Stimulated activated CD8-positive, alpha-beta memory T cell treated with anti-CD3 and anti-CD28 coated beads, Interleukin-12 subunit alpha, Interleukin-12 subunit beta, amount 100 ng/mL, for 24 hours (primary cell): ENCODE measurements around the gene SPATA16.
"Not testable (repeated sequence)": the region's sequence is repeated elsewhere in the genome, so short reads cannot be mapped to it uniquely, and the experiment has no call there.

ENCODE experiments used
- DNase-seq: peaks from one replicate; pipeline ENCODE4 v3.0.0-alpha.2; 2020; ENCODE audit errors: extremely low read depth

SPATA16 gene, protein sequence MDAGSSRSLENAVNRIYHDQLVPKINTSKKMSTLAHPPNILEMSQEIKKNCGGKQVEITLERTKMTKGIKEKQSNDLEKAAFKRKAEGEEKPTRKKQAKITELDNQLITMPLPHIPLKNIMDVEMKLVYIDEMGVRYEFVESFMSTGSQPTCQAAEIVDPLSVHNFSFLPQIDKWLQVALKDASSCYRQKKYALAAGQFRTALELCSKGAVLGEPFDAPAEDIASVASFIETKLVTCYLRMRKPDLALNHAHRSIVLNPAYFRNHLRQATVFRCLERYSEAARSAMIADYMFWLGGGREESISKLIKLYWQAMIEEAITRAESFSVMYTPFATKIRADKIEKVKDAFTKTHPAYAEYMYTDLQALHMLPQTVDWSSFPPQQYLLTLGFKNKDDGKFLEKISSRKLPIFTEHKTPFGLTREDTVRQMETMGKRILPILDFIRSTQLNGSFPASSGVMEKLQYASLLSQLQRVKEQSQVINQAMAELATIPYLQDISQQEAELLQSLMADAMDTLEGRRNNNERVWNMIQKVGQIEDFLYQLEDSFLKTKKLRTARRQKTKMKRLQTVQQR

DNA sequence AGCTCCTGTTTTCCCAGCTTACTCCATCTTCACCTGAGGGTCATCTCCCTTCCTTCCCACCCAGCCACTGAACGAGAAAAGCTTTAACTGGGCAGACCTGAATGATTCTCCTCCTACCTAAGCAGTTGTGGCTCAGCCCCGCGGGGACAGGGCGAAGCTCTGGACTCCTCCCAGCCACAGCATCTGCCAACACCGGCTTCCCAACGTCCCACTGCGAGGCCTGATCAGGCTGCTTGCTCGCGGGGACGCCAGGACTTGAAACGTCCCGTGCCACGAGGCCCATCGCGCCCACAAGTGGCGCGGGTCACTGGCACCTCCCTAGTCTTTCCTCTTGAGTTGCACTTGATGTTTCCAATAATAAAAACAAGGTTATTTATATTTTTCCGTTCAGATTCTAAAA, at the start of gene SPATA16:
TSS of gene SPATA16 (minus strand) at position 250 of the 400 bp plus-strand sequence. CDS start 23,504 bp downstream, outside the sequence.
- DNase-seq = no peak

DNA sequence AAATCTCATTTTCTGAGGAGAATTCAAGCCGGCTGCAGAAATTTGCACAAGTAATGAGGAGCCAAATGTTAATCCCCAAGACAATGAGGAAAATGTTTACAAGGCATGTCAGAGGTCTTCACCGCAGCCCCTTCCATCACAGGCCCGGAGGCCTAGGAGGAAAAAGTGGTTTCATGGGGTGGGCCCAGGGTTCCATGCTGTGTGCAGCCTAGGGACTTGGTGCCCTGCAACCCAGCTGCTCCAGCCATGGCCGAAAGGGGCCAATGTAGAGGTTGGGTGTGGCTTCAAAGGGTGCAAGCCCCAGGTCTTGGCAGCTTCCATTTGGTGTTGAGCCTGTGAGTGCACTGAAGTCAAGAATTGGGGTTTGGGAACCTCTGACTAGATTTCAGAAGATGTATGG, 42.0 kb upstream of the SPATA16 start:
- not testable (repeated sequence) for DNase-seq

DNA sequence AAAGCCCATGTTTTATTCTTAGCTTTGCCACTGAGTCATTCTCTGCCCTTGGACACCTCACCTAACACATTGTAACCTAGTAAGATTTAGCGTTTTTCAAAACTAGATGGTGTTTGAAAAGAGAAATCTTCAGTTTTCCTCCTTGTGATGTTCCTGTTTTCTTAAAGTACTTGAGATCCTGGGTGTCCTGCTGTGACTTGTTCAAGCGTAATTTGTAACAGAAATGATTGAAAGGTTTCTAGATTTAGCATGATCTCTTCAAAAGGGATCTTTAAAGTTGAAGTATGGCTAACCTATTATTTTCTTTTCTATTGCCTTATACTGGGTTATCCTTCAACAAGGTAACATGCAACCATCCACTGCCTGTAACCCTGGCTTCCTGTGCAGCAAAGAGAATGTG, 32.6 kb upstream of the SPATA16 start:
- no peak for DNase-seq

DNA sequence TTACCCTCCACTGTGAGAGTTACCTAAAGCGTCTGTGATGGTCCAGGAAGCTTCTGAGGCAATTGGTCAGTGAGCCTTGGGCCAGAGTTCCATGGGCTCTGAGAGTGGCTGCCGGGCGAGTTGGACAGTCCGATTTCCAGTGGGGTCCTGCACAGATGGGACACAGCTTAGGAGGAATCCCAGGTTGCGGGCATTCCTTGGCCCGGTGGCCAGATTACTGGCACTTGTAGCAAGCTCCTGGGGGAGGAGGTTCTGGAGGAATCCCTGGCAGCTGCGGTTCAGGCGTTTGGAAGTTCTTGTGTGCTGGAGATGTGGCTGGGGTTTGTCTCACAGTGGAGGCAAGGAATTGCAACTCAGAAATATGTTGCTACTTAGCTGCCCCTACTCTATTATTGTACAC, 18.1 kb upstream of the SPATA16 start:
- not testable (repeated sequence) for DNase-seq

DNA sequence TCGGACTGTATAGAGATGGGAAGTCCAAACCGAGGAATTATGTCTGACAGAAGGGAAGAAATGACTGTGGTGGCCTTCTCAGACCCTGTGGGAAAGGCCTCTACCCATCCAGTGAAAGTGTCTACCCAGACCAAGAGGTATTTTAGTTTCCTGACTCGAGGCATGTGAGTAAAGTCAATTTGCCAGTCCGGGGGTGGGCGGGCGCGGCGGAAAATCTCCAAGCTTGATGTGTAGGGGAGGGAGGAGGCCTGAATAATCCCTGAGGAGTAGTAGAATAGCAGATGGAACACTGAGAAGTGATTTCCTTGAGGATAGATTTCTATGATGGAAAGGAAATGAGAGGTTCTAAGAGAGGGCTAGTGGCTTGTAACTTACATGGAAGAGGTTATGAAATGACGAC, 15.5 kb upstream of the SPATA16 start:
- DNase-seq = not testable (repeated sequence)

DNA sequence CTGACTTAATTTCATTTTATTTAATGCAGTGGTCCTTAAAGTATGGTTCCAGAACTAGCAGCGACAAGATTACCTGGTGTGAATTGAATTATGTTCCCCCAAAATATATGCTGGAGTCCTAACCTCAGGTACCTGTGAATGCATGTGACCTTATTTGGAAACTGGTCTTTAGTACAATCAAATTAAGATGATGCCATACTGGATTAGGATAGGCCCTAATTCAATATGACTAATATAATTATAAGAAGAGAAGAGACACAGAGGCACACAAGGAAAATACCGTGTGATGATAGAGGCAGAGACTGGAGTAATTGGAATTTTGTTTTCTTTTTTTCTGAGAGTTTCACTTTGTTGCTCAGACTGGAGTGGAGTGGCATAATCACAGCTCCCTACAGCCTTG, 12.6 kb upstream of the SPATA16 start:
- DNase-seq = no peak

DNA sequence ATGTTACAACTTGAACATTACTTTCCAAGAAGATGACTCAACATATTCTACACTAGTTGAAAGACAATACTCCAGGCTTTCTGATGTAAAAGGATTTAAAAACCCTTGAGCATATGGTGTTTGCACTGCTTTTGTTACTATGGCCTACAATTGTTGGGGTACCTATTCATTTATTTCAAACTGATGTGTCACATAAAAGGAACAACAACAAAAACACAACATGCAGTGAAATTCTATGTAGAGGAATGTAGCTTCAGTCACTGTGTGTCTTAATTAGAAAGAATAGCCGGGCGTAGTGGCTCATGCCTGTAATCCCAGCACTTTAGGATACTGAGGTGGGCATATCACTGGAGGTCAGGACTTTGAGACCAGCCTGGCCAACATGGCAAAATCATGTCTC, 1.6 kb downstream of the SPATA16 start:
- no peak for DNase-seq

DNA sequence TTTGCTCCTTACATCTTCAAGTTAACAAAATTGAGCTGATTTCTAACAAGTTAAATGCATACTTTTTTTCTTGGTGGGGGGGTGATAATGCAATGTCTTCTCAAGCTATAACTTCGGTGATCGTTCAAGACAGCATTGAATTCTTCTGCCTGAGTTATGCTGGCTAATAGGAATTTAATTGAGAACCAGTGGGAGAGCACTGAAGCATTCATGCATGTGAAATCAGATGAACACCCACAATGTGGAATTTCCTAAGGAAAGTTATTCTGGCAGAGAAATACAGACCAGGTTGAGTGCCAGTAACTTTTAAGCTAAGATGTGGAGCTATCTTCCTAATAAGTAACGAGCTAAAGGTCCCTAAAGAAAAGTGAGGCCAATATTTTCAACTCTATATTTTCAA, 3.0 kb downstream of the SPATA16 start:
- DNase-seq = no peak

DNA sequence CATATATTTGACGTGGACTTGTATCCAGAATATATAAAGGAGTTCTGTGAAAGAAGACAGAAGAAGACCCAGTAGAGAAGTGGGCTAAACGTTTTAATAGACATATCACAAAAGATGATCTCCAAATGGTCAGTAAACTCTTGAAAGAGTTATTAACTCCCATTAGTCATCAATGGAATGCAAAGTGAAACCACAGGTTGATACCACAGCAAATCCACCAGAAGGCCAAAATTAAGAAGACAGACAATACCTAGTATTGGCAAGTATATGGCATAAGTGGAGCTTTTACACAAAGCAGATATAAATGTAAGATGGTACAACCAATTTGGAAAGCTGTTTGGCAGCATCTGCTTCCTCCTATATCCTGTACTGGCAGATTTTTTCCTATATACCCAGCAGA, 6.0 kb downstream of the SPATA16 start:
- no peak for DNase-seq

DNA sequence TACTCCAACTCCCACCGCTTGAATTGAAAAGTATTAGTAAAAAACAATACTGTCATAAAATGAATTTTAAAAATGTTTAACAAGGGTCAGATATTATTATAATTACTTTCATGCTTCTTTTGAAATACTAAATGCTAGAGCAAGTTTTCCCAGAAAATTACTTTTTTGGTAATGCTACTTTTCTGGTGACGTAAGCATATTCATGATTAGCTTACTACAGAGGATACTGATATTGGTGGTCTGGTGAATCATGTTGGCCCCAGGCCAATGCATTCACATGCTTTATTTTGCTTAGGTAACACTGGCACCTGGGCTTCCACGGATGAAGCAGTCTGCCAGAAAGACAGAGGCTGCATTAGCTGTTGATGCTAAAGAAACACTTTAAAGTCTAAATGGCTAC, 12.4 kb downstream of the SPATA16 start:
- DNase-seq = no peak

DNA sequence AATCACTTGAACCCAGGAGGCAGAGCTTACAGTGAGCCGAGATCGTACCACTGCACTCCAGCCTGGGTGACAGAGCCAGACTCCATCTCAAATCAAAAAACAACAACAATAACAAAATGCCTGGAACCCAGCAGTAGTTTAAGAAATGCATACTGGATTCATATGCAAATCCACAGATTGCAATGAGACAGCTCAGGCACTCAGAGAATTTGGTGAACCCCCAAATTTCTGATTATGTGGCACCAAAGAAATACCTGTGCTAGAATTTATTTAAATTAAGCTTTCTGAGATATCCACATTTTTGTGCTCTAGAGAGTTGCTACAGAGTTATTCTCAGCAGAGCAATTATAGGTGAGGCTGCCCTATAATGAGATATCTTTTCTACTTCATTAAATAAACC, 29.7 kb downstream of the SPATA16 start:
- no peak for DNase-seq

DNA sequence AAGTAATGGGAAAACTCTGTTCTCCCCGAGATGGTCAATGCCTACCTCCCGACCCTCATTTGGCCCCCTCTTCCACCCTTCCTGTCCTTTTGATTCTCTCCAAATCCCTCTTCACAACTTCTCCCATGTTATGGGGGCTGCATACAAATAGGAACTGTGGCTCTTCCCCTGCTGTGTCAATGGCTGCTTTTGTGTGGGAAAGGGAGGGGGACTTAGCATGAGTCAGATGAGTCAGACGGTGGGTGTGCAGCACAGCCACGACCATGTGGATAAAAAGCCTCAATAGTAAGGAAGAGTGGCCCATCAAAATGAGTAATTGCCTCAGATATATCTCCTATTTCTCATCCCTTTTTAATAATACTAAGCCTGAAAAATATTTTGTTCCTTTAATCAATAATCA, 31.9 kb downstream of the SPATA16 start:
- DNase-seq = no peak

DNA sequence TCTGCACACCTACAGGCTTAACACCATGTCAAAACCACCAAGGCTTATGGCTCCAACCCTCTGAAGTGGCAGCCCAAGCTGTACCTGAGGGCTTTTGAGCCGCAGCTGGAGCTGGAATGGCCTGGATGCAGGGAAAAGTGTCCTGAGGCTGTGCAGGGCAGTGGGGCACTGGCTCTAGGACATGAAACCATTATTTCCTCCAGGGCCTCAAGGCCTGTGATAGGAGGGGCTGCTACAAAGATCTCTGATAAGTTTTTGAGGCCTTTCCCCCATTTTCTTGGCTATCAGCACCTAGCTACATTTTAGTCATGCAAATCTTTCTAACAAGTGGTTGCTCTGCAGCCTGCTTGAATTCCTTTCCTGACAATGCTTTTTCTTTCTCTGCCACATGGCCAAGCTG, 37.6 kb downstream of the SPATA16 start:
- no peak for DNase-seq

DNA sequence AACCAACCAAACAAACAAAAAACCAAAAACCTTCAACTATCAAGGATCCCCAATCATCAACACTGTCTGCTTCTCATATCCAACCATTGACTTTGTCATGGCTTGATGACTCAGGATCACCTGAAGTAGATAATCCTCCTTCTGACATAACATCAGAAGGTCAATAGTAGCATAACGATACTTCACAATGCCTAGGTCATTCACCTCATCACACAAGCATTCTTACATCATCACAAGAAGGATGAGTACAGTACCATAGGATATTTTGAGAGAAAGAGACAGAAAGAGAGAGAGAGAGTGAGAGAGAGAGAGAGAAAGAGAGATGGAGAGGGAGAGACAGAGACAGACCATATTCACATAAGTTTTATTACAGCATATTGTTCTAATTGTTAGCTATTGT, 42.1 kb downstream of the SPATA16 start:
- no peak for DNase-seq

DNA sequence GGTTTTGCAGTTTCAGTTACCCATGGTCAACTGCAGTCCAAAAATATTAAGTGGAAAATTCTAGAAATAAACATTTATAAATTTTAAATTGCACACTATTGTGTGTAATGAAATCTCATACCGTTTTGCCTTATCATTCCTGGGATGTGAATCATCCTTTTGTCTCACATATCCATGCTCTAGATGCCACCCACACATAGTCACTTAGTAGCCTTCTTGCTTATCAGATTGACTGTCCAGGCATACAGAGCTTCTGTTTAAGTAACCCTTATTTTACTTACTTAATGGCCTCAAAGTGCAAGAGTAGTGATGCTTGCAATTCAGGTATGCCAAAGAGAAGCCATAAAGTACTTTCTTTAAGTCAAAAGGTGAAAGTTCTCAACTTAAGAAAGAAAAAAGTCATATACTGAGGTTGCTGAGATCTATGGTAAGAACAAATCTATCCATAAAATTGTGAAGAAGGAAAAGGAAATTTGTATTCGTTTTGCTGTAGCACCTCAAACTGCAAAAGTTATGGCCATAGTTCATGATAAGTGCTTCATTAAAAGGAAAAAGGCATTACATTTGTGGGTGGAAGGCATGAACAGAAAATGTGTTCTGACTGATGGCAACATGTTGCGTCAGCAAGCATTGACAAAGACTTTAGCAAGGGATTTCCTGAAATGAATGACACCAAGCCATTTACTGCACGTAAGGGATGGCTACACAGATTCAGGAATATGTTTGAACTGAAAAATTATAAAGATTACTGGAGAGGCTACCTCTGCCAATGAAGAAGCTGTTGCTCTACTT, 43.8 kb downstream of the SPATA16 start:
- DNase-seq = no peak

DNA sequence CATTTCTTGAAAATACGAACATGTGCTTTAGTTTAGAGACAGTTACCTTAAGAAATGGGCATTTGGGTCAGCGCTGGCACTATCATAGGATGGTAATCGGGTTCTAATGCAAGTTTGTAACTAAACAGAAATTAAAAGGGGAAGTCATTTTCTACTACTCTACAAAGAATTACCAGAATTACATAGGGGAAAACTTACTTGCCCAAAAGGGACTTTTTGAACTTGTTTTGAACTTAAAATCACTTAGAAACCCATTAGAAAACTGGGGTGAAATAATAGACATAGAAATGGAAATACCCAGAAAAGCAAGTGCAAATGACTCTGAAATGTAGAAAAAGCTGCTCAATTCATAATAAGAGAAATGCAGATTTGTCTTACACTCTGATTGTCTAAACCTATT, 44.9 kb downstream of the SPATA16 start:
- no peak for DNase-seq

DNA sequence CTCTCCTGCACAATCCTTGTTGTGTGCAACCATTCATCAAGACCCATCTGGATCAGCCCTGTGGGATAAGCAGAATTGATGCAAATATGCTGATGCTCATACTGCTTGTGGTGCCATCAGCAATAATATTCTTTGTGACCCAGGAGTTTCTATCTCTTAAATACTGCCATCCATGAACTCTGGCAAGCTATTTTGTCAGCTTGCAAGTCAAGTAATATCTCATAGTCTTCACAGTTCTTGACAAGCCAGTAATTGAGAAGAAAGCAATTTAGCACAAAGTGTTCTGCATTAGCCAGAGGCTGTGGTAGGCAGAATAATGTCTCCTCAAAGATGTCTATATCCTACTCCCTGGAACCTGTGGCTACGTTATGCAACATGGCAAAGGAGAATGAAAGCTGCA, 49.0 kb downstream of the SPATA16 start:
- DNase-seq = no peak

DNA sequence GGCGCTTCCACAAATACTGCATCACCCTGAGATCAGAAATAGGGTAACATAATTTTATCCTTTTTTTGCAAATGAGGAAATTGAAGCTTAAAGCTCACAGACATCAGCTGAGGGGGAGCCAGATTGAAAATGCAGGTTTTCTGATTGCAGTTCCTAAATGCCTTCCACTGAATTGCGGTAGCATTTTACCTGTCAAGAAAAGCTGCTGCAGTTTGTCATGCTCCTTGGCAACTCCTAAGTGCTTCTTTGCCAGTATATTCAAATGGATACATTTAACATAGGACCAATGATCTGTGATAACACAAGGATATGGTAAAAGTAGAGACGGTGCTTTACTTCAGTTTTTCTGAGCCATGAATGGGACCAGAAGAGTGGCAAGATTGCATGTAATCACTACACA, 50.5 kb downstream of the SPATA16 start:
- DNase-seq = no peak

DNA sequence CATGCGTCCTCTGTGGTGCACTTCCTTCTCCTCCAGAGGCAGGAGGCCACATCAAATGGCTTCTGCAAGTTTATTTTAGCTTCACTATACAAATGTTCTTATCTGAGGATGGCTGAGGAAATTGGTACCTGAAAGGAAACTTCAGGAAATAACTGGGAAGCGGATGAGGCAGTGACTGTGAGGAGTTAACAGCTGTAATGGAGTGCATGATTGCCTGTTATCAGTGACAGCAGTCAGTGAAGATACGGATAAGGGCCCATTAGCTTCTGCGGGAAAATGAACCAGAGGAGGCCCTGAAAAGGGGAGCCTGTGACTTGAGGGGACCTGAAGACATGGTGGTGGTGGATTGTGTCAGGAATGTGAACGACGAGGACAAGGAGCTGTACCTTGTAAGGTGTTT, 51.8 kb downstream of the SPATA16 start:
- DNase-seq = no peak

DNA sequence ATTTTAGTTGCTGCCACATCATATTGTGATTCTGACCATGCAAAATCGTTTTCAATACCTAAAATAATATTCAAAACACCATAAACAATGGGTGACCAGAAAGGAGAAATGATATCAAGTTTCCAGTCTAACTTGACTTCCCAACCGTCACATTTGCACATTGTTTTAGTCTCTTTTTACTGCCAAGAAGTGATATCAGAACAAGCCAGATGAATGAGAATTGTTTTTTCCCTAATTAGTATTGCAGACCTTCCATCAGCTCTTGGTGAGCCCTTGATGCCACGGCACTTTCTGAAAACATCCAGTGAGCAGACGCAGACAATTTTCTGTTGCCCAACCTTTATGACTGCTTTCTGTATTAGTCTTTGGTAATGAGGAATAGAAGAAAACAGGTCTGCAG, 62.5 kb downstream of the SPATA16 start:
- no peak for DNase-seq

DNA sequence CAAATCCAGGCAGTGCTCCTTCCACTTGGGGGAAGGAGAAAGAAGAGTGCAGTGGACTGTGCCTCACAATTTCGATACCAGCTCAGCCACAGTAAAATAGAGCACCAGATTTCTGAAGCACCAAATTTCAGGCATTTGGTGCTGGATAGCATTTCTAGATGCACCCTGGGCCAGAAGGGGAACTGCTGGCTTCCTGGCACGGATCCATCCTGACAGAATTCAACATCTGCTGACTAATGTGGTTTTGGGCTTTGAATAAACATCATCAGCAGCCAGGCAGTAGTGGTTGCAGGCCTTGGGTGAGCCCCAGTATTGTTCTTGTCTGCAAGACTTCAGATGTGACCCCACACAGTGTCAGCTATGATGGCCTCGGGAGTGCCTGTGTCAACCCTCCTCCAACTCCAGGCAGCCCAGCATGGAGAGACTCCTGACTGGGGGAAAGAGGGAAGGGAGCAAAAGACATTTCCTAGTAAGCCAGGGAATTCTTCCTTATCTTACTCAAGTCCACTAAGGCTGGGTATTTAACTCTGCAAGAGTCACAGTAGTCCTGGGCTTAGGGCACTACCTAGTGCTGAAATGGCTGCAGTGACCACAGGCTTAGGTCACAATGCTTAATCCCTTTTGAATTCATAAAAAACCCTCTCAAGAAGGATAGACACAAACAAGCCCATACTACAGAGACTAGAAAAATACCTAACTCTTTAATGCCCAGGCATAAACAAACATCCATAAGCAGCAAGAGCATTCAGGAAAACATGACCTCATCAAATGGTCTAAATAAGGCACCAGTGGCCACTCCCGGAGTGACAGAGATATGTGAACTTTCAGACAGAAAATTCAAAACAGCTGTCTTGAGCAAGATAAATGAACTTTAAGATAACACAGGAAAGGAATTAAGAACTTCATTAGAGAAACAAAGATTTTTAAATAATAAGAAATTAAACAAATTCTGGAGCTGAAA, 74.7 kb downstream of the SPATA16 start:
- DNase-seq = no peak

DNA sequence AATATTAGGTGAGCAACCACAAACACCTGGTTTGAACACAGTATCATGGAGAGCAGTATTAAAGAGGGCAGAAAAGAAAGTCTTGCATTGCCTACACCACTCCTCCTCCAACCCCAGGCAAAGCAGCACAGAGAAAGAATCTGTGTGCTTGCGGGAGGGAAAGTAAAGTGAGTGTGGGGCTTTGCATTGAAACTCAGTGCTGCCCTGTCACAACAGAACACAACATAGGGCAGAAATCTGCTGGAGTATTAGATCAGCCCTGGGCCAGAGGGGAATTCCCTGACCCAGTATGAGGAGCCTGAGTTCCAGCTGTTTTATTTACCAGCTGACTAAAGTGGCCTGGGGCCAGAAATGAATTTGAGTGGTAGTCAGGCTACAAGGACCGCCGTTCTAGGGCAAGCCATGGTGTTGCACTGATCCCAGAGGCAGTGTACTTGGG, 75.5 kb downstream of the SPATA16 start:
- DNase-seq = no peak
